Immature natural killer cell (primary cell): ENCODE results near the gene TTLL6. TPM values are rescaled to one million over a fixed set of nuclear protein-coding genes. Genes with fewer than 3 reads are reported as not detected.
"Not testable (repeated sequence)": the region's sequence is repeated elsewhere in the genome, so short reads cannot be mapped to it uniquely, and the experiment has no call there.

ENCODE experiments used
- DNase-seq, 3 donors: peaks; one replicate each; pipeline ENCODE4 v3.0.0; 2022; ENCODE audit warnings: mixed read lengths in 1 of 3
- H3K27ac Mint-ChIP-seq, 6 donors: one replicate each; pipeline ENCODE4 v1.8.0; 2020; ENCODE audit warnings: mixed read lengths in 6 of 6, mild to moderate bottlenecking in 5 of 6, inconsistent platforms in 4 of 6, moderate library complexity in 3 of 6
- H3K27me3 Mint-ChIP-seq, 3 donors: one replicate each; pipeline ENCODE4 v1.8.0; 2020 to 2021; ENCODE audit warnings: low read depth in 3 of 3, mild to moderate bottlenecking in 3 of 3, mixed read lengths in 3 of 3, moderate library complexity in 3 of 3, inconsistent platforms in 1 of 3
- H3K36me3 Mint-ChIP-seq, 3 donors: one replicate each; pipeline ENCODE4 v1.8.0; 2020; ENCODE audit warnings: mixed read lengths in 3 of 3, inconsistent platforms in 2 of 3, mild to moderate bottlenecking in 2 of 3
- H3K4me1 Mint-ChIP-seq, 2 donors: one replicate each; pipeline ENCODE4 v1.8.0; 2020; ENCODE audit warnings: inconsistent platforms in 2 of 2, mild to moderate bottlenecking in 2 of 2, mixed read lengths in 2 of 2, moderate library complexity in 1 of 2
- H3K4me3 Mint-ChIP-seq, 5 donors: one replicate each; pipeline ENCODE4 v1.8.0; 2020; ENCODE audit warnings: mild to moderate bottlenecking in 5 of 5, mixed read lengths in 5 of 5, inconsistent platforms in 3 of 5, moderate library complexity in 3 of 5
- H3K9me3 Mint-ChIP-seq, 6 donors: one replicate each; pipeline ENCODE4 v1.8.0; 2020; ENCODE audit warnings: mild to moderate bottlenecking in 6 of 6, mixed read lengths in 6 of 6, inconsistent platforms in 4 of 6, moderate library complexity in 3 of 6
- polyA plus RNA-seq, 3 donors: library from polyadenylated mRNA; unstranded; fragments of 300-500 nt; fragmentation: Illumina TruSeq; gene quantifications; one replicate each; pipeline ENCODE4 v1.2.3, GENCODE V29; 2021

Gene TTLL6
- polyA plus RNA-seq, 3 donors from 2014 or later = not detected

DNA sequence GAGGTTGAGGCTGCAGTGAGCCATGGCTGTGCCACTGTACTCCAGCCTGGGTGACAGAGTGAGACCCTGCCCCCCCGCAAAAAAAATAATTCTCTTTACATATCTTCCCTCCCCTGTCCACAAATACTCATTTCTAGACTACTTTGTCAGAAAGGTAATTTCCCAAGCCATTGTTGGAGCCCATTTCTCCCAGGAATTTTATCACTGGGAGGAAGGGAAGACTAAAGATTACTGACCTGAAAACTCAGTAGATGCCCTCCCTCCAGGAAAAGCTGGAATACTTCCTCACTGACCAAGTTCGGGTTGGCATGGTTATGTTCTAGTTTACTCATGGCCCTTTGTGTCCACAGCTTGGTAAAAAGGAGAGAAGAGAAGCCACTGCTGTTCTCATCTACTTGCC is 17.9 kb upstream of the TTLL6 start:
- H3K27me3 Mint-ChIP-seq = peaks cover 15 to 22% (median 22%) of the 10 kb centered on the region in 3 donors
- peak overlapping the region in 1 of 5 donors; percentile 70 for H3K4me3 Mint-ChIP-seq
- no peak for DNase-seq
- peaks cover 76 to 87% of the 10 kb centered on the region in 2 donors for H3K4me1 Mint-ChIP-seq
- H3K9me3 Mint-ChIP-seq = no peaks in the 10 kb centered on the region
- H3K36me3 Mint-ChIP-seq = peaks cover 0 to 2% (median 0%) of the 10 kb centered on the region in 3 donors
- H3K27ac Mint-ChIP-seq = no peak overlapping the region

GRCh38 chr17:48831549-48831883 is 14.5 kb upstream of the TTLL6 start:
- no peak for DNase-seq
- Mint-ChIP-seq H3K27ac (peak overlapping the region; percentile 72 to 98 (median 97)), H3K9me3 (no peaks in the 10 kb centered on the region), H3K4me1 (peaks cover 48 to 58% of the 10 kb centered on the region in 2 donors), H3K36me3 (peaks cover 0 to 2% (median 0%) of the 10 kb centered on the region in 3 donors), H3K27me3 (peaks cover 7 to 17% (median 11%) of the 10 kb centered on the region in 3 donors), H3K4me3 (peak overlapping the region; percentile 97 to 99 (median 98))

DNA sequence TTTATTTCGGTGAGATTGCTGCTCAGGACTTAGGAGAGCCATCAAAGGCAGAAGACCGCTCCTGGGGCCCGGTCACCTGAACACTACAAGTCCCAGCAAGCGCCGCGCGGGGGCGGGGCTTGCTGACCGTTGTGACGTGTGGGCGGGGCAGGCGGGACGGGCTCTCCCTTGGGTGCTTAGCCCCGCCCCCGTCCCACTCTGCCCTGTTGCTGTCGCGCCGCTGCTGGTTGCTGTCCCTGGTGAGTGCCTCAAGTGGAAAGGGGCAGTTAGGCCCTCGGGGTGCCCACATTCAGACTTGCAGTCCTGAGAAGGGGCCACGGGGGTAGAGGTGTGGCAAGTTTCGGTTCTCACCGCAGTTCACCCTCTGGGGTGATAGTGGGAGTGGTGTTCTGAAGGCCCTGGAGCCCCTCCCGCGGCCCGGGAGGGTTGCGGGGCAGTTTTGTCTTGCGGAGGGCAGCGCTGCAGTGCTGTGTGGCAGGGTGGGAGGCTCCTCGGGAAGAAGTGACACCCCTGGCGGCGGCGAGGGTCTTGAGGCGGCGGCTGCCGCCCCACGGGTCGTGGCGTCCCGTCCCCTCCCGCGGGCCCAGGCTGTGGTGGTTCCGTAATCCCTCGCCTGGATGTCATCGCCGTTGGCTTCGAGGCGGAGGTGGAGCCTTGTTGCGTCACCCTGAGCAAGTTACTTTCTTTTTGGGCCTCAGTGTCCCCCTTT is 14.0 kb upstream of the TTLL6 start, which contains the start of gene CALCOCO2:
Gene CALCOCO2, plus strand, starts transcription at position 196 of the 709 bp plus-strand sequence. CDS start 10,673 bp downstream, outside the sequence.
- H3K27ac Mint-ChIP-seq = peak within 1 kb of the TSS; percentile 96 to 98 (median 98)
- peak; percentile 87 to 90 (median 89) for DNase-seq
- H3K9me3 Mint-ChIP-seq = no peaks in the 10 kb centered on the region
- peaks cover 43 to 52% of the 10 kb centered on the region in 2 donors for H3K4me1 Mint-ChIP-seq
- H3K36me3 Mint-ChIP-seq = peaks cover 0 to 2% (median 0%) of the 10 kb centered on the region in 3 donors
- H3K4me3 Mint-ChIP-seq = peak within 1 kb of the TSS; percentile 97 to 99 (median 98)
- H3K27me3 Mint-ChIP-seq = peaks cover 4 to 12% (median 9%) of the 10 kb centered on the region in 3 donors

DNA sequence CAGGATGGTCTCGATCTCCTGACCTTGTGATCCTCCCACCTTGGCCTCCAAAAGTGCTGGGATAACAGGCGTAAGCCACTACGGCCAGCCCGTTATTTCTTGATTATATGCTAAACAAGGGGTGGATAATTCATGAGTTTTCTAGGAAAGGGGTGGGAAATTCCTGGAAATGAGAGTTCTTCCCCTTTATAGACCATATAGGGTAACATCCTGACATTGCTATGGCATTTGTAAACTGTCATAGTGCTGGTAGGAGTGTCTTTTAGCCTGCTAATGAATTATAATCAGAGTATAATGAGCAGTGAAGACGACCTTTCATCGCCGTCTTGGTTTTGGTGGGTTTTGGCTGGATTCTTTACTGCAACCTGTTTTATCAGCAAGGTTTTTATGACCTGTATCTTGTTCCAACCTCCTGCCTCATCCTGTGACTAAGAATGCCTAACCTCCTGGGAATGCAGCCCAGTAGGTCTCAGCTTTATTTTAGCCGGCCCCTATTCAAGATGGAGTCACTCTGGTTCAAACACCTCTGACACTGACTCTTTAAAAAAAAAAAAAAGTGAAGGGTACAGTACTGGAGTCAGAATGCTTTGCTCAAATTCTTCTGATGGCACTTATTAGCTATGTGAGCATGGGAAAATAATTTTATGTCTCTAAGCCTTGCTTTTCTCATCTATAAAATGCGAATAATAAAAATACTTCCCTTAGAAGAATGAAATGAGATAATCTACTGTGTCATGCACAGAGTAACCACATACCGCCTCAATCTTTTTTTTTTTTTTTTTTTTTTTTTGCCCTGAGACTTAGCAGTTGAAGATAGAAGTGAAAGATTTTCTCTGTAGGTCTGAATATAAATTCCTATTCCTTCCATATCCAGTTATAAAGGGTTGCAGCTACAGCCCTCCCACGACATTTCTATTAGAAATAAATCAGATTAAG is 8.7 kb upstream of the TTLL6 start:
- DNase-seq = no peak
- H3K4me1 Mint-ChIP-seq = peaks cover 0 to 4% of the 10 kb centered on the region in 2 donors
- H3K36me3 Mint-ChIP-seq = no peaks in the 10 kb centered on the region
- no peak overlapping the region for H3K4me3 Mint-ChIP-seq
- no peaks in the 10 kb centered on the region for H3K9me3 Mint-ChIP-seq
- H3K27me3 Mint-ChIP-seq = peaks cover 1 to 7% (median 5%) of the 10 kb centered on the region in 3 donors
- H3K27ac Mint-ChIP-seq = no peak overlapping the region

DNA sequence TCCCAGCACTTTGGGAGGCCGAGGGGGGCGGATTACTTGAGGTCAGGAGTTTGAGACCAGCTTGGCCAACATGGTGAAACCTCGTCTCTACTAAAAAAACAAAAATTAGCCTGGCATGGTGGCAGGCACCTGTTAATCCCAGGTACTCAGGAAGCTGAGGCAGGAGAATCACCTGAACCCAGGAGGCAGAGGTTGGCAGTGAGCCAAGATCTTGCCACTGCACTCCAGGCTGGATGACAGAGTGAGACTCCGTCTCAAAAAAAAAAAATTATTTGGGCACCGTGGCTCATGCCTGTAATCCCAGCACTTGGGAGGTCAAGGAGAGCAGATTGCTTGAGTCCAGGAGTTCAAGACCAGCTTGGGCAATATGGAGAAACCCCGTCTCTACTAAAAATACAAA is 3.9 kb upstream of the TTLL6 start:
- H3K9me3 Mint-ChIP-seq, H3K27ac Mint-ChIP-seq, DNase-seq, H3K4me3 Mint-ChIP-seq, H3K36me3 Mint-ChIP-seq: not testable (repeated sequence)
- H3K4me1 Mint-ChIP-seq = peaks cover 11 to 12% of the 10 kb centered on the region in 2 donors
- peaks cover 11 to 27% (median 15%) of the 10 kb centered on the region in 3 donors for H3K27me3 Mint-ChIP-seq

DNA sequence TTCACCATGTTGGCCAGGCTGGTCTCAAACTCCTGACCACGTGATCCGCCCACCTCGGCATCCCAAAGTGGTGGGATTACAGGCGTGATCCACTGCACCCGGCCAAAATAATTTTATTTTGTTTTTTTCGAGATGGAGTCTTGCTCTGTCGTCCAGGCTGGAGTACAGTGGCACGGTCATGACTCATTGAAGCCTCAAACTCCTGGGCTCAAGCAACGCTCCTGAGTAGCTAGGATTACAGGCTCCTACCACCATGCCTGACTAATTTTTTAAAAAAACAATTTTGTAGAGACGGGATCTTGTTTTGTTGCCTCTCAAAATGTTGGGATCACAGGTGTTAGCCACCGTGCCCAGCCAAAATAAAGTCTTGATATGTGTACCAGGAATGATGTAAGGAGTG is 2.4 kb upstream of the TTLL6 start:
- DNase-seq = no peak
- Mint-ChIP-seq H3K4me3 (no peak overlapping the region), H3K4me1 (peaks cover 12 to 17% of the 10 kb centered on the region in 2 donors), H3K27ac (no peak overlapping the region), H3K27me3 (peaks cover 14 to 27% (median 20%) of the 10 kb centered on the region in 3 donors), H3K36me3 (no peaks in the 10 kb centered on the region), H3K9me3 (no peaks in the 10 kb centered on the region)

DNA sequence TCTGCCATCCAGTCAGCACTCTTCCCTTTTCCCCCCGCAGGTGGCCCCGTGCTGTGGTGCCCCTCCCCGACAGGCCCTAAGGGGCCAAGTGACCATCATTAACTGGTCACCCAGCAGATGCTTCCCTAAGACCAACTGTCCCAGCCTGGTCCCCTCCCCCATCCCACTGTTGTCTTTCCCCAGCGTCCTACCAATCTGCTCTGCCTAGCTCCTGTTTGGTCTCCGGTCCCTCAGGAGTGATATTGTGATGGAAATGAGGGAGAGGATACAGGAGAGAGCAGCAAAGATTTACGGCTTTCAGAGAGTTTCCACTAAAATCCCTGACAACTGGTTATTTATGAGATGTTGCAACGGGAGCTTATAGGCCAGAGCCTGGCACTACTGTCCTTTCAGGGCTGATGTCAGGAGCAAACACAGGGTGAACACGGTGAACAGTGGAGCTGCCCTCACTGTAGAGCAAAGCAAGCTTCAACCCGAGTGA is 1.4 kb upstream of the TTLL6 start:
- H3K27me3 Mint-ChIP-seq = peaks cover 15 to 27% (median 21%) of the 10 kb centered on the region in 3 donors
- H3K27ac Mint-ChIP-seq = no peak overlapping the region

GRCh38 chr17:48816438-48816773 is 623 bp downstream of the TTLL6 start:
- Mint-ChIP-seq H3K4me1 (peaks cover 12 to 17% of the 10 kb centered on the region in 2 donors), H3K36me3 (no peaks in the 10 kb centered on the region), H3K27ac (no peak overlapping the region), H3K27me3 (peaks cover 12 to 27% (median 21%) of the 10 kb centered on the region in 3 donors), H3K4me3 (peak overlapping the region; percentile 57 to 86 (median 65)), H3K9me3 (no peaks in the 10 kb centered on the region)
- no peak for DNase-seq

More for the DNA sequence above, 1.4 kb upstream of the TTLL6 start:
- H3K9me3 Mint-ChIP-seq = no peaks in the 10 kb centered on the region
- H3K4me1 Mint-ChIP-seq = peaks cover 12 to 17% of the 10 kb centered on the region in 2 donors
- H3K36me3 Mint-ChIP-seq = no peaks in the 10 kb centered on the region
- H3K4me3 Mint-ChIP-seq = peak overlapping the region in 1 of 5 donors; percentile 19
- DNase-seq = no peak

GRCh38 chr17:48815311-48815710 is 1.7 kb downstream of the TTLL6 start:
- H3K27me3 Mint-ChIP-seq = peaks cover 12 to 24% (median 19%) of the 10 kb centered on the region in 3 donors
- H3K36me3 Mint-ChIP-seq = no peaks in the 10 kb centered on the region
- peak overlapping the region in 1 of 6 donors; percentile 31 for H3K27ac Mint-ChIP-seq
- no peaks in the 10 kb centered on the region for H3K9me3 Mint-ChIP-seq
- DNase-seq = no peak
- H3K4me3 Mint-ChIP-seq = no peak overlapping the region
- peaks cover 12 to 17% of the 10 kb centered on the region in 2 donors for H3K4me1 Mint-ChIP-seq

DNA sequence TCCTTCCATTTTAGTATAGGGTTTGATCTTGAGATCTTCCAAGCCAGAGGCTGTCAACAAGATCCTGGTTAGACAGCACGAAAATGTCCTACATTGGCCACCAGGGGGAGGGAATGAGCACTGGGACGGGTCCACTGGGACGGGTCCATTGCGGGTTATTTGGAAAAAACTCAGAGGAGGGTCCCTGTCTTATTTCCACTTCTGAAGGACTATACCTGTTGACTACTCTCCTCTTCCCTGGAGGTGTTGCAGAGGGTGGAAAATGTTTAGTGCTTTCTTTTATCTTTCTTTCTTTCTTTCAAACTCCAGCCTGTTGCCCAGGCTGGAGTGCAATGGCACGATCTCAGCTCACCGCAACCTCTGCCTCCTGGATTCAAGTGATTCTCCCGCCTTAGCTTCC is 2.5 kb downstream of the TTLL6 start:
- Mint-ChIP-seq H3K36me3 (no peaks in the 10 kb centered on the region), H3K4me1 (peaks cover 12 to 17% of the 10 kb centered on the region in 2 donors), H3K27ac (no peak overlapping the region), H3K4me3 (peak overlapping the region in 1 of 5 donors; percentile 38), H3K9me3 (no peaks in the 10 kb centered on the region), H3K27me3 (peaks cover 12 to 22% (median 19%) of the 10 kb centered on the region in 3 donors)
- peak; percentile 50 to 65 (median 56) for DNase-seq

DNA sequence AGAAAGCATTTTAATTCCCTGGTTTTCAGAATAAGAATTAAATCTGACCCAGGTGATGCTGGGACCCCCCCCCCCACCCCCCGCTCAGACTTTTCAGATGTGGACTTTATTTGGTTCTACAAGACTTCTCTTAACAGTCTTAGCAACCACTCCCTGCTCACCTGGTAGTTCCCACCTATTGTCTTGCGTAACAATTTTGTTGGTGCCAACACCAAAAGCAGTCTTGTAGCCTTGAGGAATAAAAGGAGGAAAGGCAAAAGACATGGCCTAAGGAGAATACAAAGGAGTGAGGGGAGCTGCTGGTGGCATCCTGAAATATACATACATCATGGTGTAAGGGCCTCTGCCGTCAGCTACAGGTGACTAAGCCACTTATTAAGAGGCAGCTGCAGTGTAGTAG is 5.0 kb downstream of the TTLL6 start:
- Mint-ChIP-seq H3K4me3 (no peak overlapping the region), H3K27ac (no peak overlapping the region), H3K36me3 (no peaks in the 10 kb centered on the region), H3K4me1 (peaks cover 7 to 16% of the 10 kb centered on the region in 2 donors), H3K27me3 (peaks cover 6 to 11% (median 6%) of the 10 kb centered on the region in 3 donors), H3K9me3 (no peaks in the 10 kb centered on the region)
- no peak for DNase-seq

DNA sequence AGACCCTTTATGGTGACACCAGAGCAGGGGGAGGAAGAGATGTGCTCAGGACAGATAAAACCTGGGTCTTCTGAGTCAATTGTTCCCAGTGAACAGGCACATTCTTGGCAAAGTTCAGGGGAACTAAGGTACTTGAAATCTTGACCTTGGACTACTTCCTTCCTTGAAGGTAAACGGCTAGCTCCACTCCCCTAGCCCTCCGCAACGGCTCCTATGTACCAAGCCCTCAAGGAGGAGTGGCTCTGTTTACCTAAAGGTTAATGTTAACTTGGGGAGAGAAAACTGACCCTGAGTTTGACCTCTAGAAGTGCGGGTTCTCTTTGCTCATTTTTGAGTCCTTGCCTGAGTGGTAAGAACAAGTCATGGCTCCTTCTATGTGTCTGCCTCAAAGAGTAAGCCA is 7.8 kb downstream of the TTLL6 start:
- no peaks in the 10 kb centered on the region for H3K36me3 Mint-ChIP-seq
- no peak for DNase-seq
- H3K4me1 Mint-ChIP-seq = no peaks in the 10 kb centered on the region
- no peak overlapping the region for H3K4me3 Mint-ChIP-seq
- peaks cover 0 to 6% (median 0%) of the 10 kb centered on the region in 3 donors for H3K27me3 Mint-ChIP-seq
- no peak overlapping the region for H3K27ac Mint-ChIP-seq
- H3K9me3 Mint-ChIP-seq = no peaks in the 10 kb centered on the region

DNA sequence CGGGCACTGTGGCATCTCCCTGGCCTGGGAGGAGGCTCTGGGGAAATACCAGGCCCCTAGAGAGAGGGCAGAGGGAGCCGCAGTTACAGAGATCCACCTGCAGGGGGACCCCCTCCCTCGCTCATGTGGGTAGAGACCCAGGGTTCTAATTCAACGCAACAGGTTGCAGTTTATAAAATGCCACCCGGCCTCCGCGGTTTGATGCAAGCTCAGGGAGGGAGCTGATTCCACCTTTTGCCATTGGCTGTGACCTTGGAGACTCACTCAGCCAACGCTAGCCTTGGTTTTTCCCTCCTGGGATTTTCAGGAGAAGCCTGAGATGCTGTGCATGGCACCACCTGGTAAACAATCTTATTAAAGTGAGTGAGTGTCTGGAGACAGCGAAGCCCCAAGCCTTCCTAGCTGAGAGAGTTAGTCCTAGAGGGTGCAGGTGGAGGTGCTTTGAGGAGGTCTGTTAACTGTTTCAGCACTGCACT is 12.1 kb downstream of the TTLL6 start:
- H3K27me3 Mint-ChIP-seq = peaks cover 0 to 5% (median 0%) of the 10 kb centered on the region in 3 donors
- H3K4me3 Mint-ChIP-seq = no peak overlapping the region
- no peaks in the 10 kb centered on the region for H3K36me3 Mint-ChIP-seq
- peak; percentile 50 to 59 (median 51) for DNase-seq
- no peaks in the 10 kb centered on the region for H3K9me3 Mint-ChIP-seq
- no peak overlapping the region for H3K27ac Mint-ChIP-seq
- H3K4me1 Mint-ChIP-seq = no peaks in the 10 kb centered on the region
